ENCODE data around the gene CDH13.

CDH13 gene

GRCh38 chr16:83602761-83603722 lies 976.3 kb downstream of the CDH13 start:
- no peak for DNase-seq

- DNase-seq = no peak
These were observed 977.2 kb downstream of the CDH13 start for GRCh38 chr16:83603723-83604570.

- no peak for DNase-seq
These were observed 979.8 kb downstream of the CDH13 start for GRCh38 chr16:83606486-83607030.

- DNase-seq = no peak
These were observed 982.4 kb downstream of the CDH13 start for GRCh38 chr16:83609178-83609577.

GRCh38 chr16:83615141-83615952 lies 988.6 kb downstream of the CDH13 start:
- DNase-seq = no peak

GRCh38 chr16:83615953-83616350 lies 989.2 kb downstream of the CDH13 start:
- DNase-seq = no peak

- DNase-seq = no peak
These were observed 992.8 kb downstream of the CDH13 start for GRCh38 chr16:83619381-83620150.

GRCh38 chr16:83622010-83622409 lies 995.2 kb downstream of the CDH13 start:
- no peak for DNase-seq

GRCh38 chr16:83623091-83623730 lies 996.4 kb downstream of the CDH13 start:
- DNase-seq = no peak

GRCh38 chr16:83623892-83624291 lies 997.1 kb downstream of the CDH13 start:
- no peak for DNase-seq

GRCh38 chr16:83624429-83625120 lies 997.8 kb downstream of the CDH13 start:
- DNase-seq = no peak

GRCh38 chr16:83626204-83626603 lies 999.4 kb downstream of the CDH13 start:
- no peak for DNase-seq

GRCh38 chr16:83626676-83627075 lies 999.9 kb downstream of the CDH13 start:
- no peak for DNase-seq

GRCh38 chr16:83627996-83628395 lies 1001.2 kb downstream of the CDH13 start:
- no peak for DNase-seq

GRCh38 chr16:83629426-83629825 lies 1002.7 kb downstream of the CDH13 start:
- no peak for DNase-seq

- no peak for DNase-seq
These were observed 1003.1 kb downstream of the CDH13 start for GRCh38 chr16:83629836-83630235.

- no peak for DNase-seq
These were observed 1004.2 kb downstream of the CDH13 start for GRCh38 chr16:83630979-83631378.

GRCh38 chr16:83633286-83633685 lies 1006.5 kb downstream of the CDH13 start:
- no peak for DNase-seq

- no peak for DNase-seq
These were observed 1021.6 kb downstream of the CDH13 start for GRCh38 chr16:83648347-83648746.

GRCh38 chr16:83651871-83652270 lies 1025.1 kb downstream of the CDH13 start:
- DNase-seq = no peak

- DNase-seq = no peak
These were observed 1026.2 kb downstream of the CDH13 start for GRCh38 chr16:83652943-83653342.
